ENCODE data around the gene ARHGEF2.

DNA sequence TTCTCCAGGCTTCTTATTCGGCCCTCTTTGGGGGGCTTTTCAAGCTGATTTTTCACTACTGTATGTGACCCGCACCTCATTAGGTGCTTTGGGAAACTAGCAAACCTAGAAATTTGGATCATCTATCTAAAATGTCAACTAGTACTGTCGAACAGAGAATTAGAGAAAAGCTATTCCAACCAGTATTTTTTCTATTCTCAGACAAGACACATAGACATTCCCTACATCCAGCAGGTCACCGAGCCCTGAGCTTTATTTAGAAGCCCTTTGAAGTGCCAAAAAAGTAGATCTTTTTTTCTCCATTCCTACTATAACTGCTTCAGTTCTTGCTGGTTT lies 42.7 kb upstream of the ARHGEF2 start:
- TF ChIP-seq EP300 (IDR thresholded peaks at IDR 0.05), result no peak
- TF ChIP-seq POLR2A (IDR thresholded peaks at IDR 0.05), result no peak

Measured in ovary (tissue), 1 donor.